Muscle of back (tissue), 11 donors: ENCODE results near the gene PPP6R3. TPM values are rescaled to one million over a fixed set of nuclear protein-coding genes. Genes with fewer than 3 reads are reported as not detected.
A peak's percentile ranks its signal among the peaks of the same experiment; 100 is the strongest.

Experiments used
- DNase-seq, 3 donors: peaks; one replicate each; pipeline versions ENCODE4 v3.0.0 to v3.0.0-alpha.2; 2013
- polyA plus RNA-seq, 10 donors: library from polyadenylated mRNA; unstranded; fragments of 120-200 nt; gene quantifications; one replicate each; pipeline ENCODE4 v1.2.1, GENCODE V29; 2013; ENCODE audit not compliant: insufficient read length in 10 of 10

PPP6R3 gene
- polyA plus RNA-seq, 10 donors, result 42.0 to 75.3 (median 56.0) TPM

- DNase-seq, result no peak
Measured at GRCh38 chr11:68651208-68651984, 190.8 kb downstream of the PPP6R3 start.

- DNase-seq, result no peak
Measured at GRCh38 chr11:68651985-68652682, 191.6 kb downstream of the PPP6R3 start.

- DNase-seq, result no peak
Measured at GRCh38 chr11:68652683-68653156, 192.2 kb downstream of the PPP6R3 start.

DNA sequence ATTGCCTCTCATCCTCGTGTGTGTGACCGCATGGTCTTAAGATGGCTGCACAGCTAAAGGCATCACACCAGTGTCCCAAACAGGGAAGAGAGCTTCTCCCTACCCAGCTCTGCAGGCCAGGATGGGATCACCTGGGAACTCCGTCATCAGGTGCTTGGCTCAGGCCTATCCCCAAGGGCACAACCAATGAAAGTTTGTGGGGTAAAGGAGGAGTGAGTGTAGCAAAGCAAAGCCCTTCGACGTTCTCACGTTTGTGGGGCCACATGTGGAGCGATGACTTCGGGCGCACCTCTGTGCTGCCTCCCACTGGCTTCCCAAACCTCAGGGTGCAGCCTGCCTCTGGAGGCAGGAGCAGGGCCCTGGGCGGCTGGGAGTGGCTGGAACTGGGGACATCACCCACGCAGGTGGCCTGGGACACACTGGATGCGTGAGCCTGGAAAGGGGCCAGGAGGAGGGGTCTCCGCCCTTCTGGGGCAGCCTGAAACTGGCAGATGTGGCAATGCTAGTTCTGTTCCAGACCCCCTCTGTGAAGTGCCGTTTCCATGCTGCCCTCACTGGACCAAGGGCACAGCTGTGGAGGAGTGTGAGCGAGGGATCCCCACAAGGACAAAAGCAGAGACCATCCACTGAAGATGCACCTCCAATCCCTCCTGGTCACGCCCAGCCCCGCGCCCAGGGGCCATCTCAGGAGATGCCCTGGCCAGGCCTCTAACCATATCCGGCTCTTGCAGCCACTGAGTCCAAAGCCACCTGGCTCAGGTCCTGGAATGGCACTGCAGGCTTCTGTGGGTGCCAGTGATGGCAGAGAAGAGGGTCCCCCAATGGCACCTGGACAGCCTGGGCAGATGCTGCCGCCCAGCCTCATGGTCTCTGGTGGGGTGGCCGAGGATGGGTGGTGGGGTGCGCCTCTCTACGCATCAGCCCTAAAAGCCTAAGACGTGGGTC lies 193.2 kb downstream of the PPP6R3 start:
- no peak for DNase-seq

DNA sequence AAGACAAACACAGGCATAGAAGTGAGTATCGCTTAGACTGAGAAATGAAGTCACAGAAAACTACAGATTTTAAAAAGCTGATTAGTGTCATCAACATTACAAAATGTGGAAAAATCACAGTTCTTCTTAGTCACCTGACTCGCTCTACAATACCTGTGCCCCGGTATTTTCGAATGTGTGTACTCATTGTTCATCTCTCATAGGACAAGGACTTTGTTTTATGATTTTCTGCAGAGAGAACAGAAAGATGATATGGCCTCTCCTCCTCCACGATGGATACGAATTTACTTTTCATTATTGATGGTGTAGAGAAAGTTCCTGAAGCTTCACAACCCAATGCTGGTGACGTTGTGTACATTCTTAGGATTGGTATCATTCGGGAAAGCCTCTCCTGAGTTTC lies 194.4 kb downstream of the PPP6R3 start:
- DNase-seq, result no peak

DNA sequence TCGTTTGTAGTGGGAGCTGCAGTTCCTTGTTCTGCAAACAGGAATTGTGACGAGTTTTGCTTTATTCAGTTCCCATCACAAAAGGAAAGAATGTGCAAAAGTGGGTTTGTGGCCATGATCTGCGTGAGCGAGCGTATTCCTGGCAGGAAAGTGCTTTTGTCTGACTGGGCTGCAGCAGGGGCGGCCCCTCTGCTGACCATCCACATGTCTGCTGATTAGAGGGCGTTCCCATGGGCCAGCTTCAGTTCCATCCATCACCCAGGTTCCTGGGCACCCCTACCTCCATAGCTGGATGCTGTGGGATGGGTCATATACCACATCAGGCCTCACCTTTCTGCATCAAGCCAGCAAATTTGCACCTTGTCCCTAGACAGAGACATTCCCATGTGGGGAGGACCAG lies 194.9 kb downstream of the PPP6R3 start:
- no peak for DNase-seq

GRCh38 chr11:68655806-68656205 lies 195.3 kb downstream of the PPP6R3 start:
- no peak for DNase-seq

DNA sequence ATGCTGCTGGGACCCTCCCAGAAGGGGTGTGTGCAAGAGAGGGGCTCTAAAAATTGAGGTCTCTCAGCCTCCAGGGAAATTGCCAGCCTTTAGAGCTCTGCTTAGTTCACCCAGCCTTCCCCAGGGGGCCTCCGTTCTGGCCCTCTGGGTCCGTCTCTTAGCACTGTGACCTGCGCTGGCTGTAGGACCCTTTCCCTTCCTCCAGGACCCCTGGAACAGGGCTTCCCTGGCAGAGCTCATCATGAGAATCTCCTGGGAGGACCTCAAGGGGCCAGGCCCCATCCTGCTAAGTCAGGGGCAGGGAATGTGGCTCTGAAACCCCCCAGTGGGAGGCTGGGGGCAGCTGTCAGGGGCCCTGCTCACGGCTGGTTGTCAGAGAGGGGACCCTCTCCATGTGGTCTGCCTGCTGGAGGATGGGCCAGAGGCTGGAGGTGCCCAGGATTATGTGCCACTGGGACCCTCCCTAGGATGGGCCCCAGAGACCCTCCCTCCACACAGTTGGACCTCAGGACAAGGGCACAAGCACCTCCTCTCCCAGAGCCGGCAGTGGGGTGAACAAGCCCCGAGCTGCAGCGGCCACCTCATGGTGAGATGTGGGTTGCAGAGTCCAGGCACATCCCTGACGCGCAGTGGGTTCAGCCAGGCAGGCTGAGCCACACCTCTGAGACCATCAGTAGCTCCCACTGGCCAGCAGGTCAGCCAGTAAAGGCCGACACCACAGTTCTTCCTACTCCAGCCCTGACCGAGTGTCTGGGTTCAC lies 196.6 kb downstream of the PPP6R3 start:
- DNase-seq, result no peak

DNA sequence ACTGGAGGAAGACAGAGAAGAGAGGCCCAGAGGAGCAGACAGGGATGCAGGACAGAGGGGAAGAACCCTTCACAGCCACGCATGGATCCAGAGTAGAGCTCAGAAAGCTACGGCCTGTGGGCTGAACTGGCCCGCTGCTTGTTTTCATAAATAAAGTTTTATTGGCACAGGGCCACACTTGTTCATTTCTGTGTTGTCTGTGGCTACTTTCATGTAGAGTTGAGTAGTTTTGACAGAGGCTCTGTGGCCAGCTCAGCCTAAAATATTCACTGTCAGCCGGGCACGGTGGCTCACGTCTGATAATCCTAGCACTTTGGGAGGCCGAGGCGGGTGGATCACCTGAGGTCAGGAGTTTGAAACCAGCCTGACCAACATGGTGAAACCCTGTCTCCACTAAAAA lies 197.5 kb downstream of the PPP6R3 start:
- DNase-seq, result no peak

GRCh38 chr11:68658661-68659060 lies 198.1 kb downstream of the PPP6R3 start:
- peak; percentile 1 to 51 (median 8) for DNase-seq

- DNase-seq, result peak; percentile 78 to 86 (median 85)
Measured at GRCh38 chr11:68659158-68659921, 198.8 kb downstream of the PPP6R3 start.

DNA sequence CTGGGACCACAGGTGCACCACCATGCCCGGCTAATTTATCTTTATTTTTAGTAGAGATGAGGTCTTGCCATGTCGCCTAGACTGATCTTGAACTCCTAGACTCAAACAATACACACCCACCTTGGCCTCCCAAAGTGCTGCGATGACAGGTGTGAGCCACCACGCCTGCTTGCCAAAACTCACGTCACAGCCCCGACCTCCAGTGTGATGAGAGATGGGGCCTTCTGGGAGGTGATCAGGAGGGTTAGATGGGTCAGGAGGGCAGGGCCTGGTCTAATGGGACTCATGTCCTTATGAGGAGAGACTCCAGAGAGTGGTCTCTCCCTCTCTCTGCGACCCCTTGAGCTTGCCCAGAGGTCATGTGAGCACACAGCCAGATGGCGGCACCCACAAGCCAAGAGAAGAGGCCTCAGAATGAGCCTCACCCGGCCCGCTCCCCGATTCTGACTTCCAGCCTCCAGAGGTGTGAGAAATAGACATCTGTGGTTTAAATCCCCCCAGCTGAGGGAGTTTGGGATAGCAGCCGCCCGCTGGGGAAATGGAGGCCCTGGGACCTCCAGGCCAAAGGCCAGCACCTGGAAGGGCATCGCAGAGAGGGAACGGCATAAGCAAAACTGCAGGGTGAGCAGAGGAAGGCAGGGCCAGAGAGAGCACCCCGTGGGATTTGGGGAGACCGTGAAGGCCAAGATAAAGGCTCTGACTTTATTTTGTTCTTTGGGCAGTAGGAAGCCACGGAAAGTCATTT lies 199.7 kb downstream of the PPP6R3 start:
- no peak for DNase-seq

- no peak for DNase-seq
Measured at GRCh38 chr11:68661014-68661413, 200.5 kb downstream of the PPP6R3 start.

DNA sequence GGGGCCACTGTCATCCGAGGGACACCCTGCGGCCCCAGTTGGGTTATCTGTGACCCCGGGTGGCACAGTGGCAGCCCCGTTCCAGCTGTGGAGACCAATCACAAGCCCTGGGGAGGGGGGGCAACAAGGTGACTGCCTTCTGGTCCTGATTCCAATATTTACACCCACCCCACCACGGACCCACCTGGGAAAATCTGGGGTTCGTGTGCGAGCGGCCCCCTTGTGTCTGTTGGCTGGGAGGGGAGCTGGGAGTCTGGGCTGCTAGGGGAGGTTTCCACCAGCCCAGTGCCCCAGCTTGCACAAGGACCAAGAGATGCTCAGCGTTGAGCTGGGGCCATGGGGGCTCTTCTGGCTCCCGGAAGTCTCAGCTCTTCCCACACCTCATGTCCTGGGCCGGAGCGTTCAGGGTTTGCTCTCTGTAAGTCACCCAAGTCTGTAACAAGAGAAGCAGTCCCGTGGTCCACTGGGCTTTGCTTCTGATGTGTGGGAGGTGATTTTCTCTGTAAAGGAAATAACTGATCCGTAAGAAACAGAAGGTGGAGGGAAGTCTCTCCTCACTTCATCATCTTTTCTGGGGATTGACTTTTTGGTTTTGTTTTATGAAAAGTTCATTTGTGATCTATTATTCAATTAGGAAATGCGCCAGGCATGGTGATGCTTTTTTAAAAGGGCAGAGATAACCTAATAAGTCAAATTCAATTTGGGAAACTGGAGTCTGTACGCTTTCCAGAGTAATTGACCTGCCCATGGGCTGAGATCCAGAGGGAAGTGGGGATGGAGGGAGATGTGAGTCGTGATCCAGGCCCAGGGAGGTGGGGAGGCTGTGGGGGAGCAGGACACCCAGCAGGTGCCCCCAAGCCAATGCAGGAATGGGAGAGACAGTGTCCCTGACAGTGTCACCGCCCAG lies 201.4 kb downstream of the PPP6R3 start:
- no peak for DNase-seq

DNA sequence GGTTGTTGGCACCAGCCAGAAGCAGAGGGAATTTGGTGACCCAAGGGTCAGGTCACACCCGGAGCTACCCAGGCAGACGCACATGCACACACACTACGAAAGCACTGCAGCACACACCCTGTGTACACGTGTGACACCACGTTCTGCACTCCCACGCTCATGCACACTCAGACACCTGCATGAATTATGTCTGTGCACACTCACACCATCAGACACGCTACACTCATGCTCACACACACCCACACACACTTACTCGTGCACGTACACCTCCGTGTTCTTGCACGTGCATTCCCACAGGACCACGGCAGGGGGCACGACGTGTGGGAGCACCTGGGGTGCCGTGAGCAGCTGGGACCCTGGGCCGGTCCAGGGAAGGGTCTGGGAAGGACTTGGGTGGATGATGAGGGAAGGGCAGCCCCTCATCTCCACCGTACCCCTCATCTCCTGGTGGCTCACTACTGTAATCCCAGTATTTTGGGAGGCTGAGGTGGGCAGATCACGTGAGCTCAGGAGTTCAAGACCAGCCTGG lies 203.0 kb downstream of the PPP6R3 start:
- no peak for DNase-seq

DNA sequence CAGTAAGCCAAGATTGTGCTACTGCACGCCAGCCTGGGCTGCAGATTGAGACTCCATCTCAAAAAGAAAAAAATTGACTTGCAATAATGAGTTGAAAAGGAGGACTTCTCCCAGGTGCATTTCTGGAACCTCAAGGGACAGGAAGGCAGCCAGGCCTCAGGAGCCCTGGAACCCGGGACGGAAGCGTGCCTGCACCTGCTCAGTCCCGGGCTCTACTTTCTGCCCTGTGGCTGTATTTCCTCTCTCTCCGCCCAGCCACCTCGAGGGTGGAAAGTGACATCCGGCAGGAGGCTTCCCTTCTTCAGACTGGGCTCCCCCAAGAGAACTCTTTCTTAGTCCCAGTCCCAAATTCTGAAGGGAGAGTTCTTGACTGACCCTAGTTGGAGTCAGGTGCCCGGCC lies 203.6 kb downstream of the PPP6R3 start:
- DNase-seq, result no peak

GRCh38 chr11:68664906-68665305 lies 204.4 kb downstream of the PPP6R3 start:
- no peak for DNase-seq
